Neural cell (in vitro differentiated cells): Measurements from ENCODE around the gene IFNK. TPM values are rescaled to one million over a fixed set of nuclear protein-coding genes. Genes with fewer than 3 reads are reported as not detected.

Source experiments
- H2AFZ ChIP-seq: fragments of 200-600, 300-800 bp; sonication (generic), shearing (Covaris generic); 2 replicates; pipeline ENCODE4 v1.6.0; 2014; ENCODE audit warnings: low read depth, mild to moderate bottlenecking, antibody characterized with exemption, low read length, moderate library complexity
- H3F3A ChIP-seq: fragments of 200-600 bp; shearing (Covaris generic); 2 replicates; pipeline ENCODE4 v1.6.1; 2016; ENCODE audit warnings: mild to moderate bottlenecking, moderate library complexity, mixed read lengths, antibody characterized with exemption, low read length; ENCODE audit not compliant: insufficient read depth, poor library complexity, severe bottlenecking
- H3K27ac ChIP-seq: fragments of 200-600, 300-800 bp; sonication (generic), shearing (Covaris generic); 2 replicates; pipeline ENCODE4 v1.5.1; 2014; ENCODE audit warnings: mild to moderate bottlenecking, low read length, moderate library complexity
- H3K27me3 ChIP-seq: fragments of 300-800, 200-600 bp; sonication (generic), shearing (Covaris generic); 2 replicates; pipeline ENCODE4 v1.6.0; 2014; ENCODE audit warnings: mild to moderate bottlenecking, low read depth, low read length, moderate library complexity; ENCODE audit not compliant: insufficient read depth
- H3K36me3 ChIP-seq: fragments of 300-800, 200-600 bp; sonication (generic), shearing (Covaris generic); 2 replicates; pipeline ENCODE4 v1.5.1; 2014; ENCODE audit warnings: mild to moderate bottlenecking, antibody characterized with exemption, low read length, moderate library complexity; ENCODE audit not compliant: insufficient read depth
- H3K4me2 ChIP-seq: fragments of 300-800, 200-600 bp; sonication (generic), shearing (Covaris generic); 2 replicates; pipeline ENCODE4 v1.6.0; 2014; ENCODE audit warnings: mild to moderate bottlenecking, low read length
- H3K4me3 ChIP-seq: fragments of 300-800, 200-600 bp; sonication (generic), shearing (Covaris generic); 2 replicates; pipeline ENCODE4 v1.5.1; 2014; ENCODE audit warnings: mild to moderate bottlenecking, low read length, moderate library complexity
- H3K79me2 ChIP-seq: fragments of 200-600 bp; shearing (Covaris generic); replicated peaks from 2 replicates; pipeline ENCODE4 v1.6.0; 2014; ENCODE audit warnings: mild to moderate bottlenecking, low read length, moderate library complexity; ENCODE audit not compliant: insufficient read depth
- H3K9ac ChIP-seq: fragments of 300-800, 200-600 bp; sonication (generic), shearing (Covaris generic); 2 replicates; pipeline ENCODE4 v1.6.1; 2016; ENCODE audit warnings: mild to moderate bottlenecking, low read length, mixed read lengths
- H3K9me2 ChIP-seq: fragments of 200-600 bp; shearing (Covaris generic); 2 replicates; pipeline ENCODE4 v1.6.1; 2016; ENCODE audit warnings: mild to moderate bottlenecking, low read length, mixed read lengths; ENCODE audit not compliant: insufficient read depth
- H3K9me3 ChIP-seq: fragments of 200-600, 300-800 bp; sonication (generic), shearing (Covaris generic); 2 replicates; pipeline ENCODE4 v1.6.1; 2016; ENCODE audit warnings: mild to moderate bottlenecking, mixed run types, low read length, moderate library complexity, mixed read lengths
- H4K20me1 ChIP-seq: fragments of 200-600 bp; shearing (Covaris generic); 2 replicates; pipeline ENCODE4 v1.6.1; 2016; ENCODE audit warnings: mild to moderate bottlenecking, mixed run types; ENCODE audit not compliant: insufficient read depth
- CTCF ChIP-seq: fragments of 450-650 bp; IDR thresholded peaks from 2 replicates; pipeline ENCODE4 v1.5.1; 2014; ENCODE audit warnings: antibody characterized with exemption, mild to moderate bottlenecking, moderate library complexity; ENCODE audit not compliant: poor library complexity, severe bottlenecking
- EP300 ChIP-seq: fragments of 450-650 bp; conservative IDR thresholded peaks from 2 replicates; pipeline ENCODE4 v1.6.1; 2014; ENCODE audit warnings: antibody characterized with exemption, mild to moderate bottlenecking, moderate library complexity; ENCODE audit not compliant: poor library complexity, severe bottlenecking
- EZH2 ChIP-seq: fragments of 200-600, 300-800 bp; shearing (Covaris generic), sonication (generic); IDR thresholded peaks from 2 replicates; pipeline ENCODE4 v1.6.1; 2014; ENCODE audit warnings: antibody characterized with exemption, low read length, borderline replicate concordance, mild to moderate bottlenecking; ENCODE audit not compliant: insufficient read depth, poor library complexity, severe bottlenecking
- MXI1 ChIP-seq: fragments of 450-650 bp; conservative IDR thresholded peaks from 2 replicates; pipeline ENCODE4 v1.6.1; 2014; ENCODE audit warnings: antibody characterized with exemption, mild to moderate bottlenecking; ENCODE audit not compliant: poor library complexity, severe bottlenecking
- POLR2AphosphoS5 ChIP-seq: IDR thresholded peaks from 2 replicates; pipeline ENCODE4 v1.6.1; 2012
- RAD21 ChIP-seq: fragments of 450-650 bp; conservative IDR thresholded peaks from 2 replicates; pipeline ENCODE4 v1.6.1; 2014; ENCODE audit warnings: antibody characterized with exemption, mild to moderate bottlenecking, moderate library complexity
- REST ChIP-seq: IDR thresholded peaks from 2 replicates; pipeline ENCODE4 v1.6.1; 2012; ENCODE audit warnings: borderline replicate concordance
- SMC3 ChIP-seq: fragments of 450-650 bp; conservative IDR thresholded peaks from 2 replicates; pipeline ENCODE4 v1.6.1; 2014; ENCODE audit warnings: antibody characterized with exemption, mild to moderate bottlenecking, moderate library complexity; ENCODE audit not compliant: poor library complexity
- TAF1 ChIP-seq: IDR thresholded peaks from 2 replicates; pipeline ENCODE4 v1.6.1; 2012; ENCODE audit warnings: low read depth
- polyA plus RNA-seq: library from polyadenylated mRNA; depleted of rRNA; stranded (reverse); fragments of >200 nt; gene quantifications from 2 replicates; pipeline ENCODE4 v1.2.3, GENCODE V29; 2014

The IFNK gene
- polyA plus RNA-seq, 1 donor from 2014 or later, result not detected

DNA sequence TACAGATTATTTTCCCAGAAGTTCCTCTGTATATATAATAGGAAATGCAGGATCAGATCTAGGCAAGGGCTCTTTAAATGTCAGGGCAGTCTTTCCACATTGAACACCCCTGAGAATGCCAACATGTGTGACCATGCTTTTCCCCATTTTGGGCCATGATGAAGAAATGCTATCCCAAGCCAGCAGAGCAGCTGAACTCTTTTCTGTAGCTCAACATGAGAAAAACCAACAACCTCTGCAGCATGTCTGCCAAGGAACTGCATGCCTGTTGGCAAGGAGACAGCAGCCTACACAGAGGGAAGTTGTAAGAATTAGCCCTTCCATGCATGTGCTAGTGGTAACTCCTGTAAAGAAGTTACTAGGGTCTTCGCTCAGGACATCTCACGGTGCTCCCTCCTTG lies 9.5 kb upstream of the IFNK start:
- H3K36me3 ChIP-seq, result no peaks in the 10 kb centered on the region
- H4K20me1 ChIP-seq, result no peaks in the 10 kb centered on the region
- no peak overlapping the region for H3K9ac ChIP-seq
- no peaks in the 10 kb centered on the region for H3K9me2 ChIP-seq
- no peak overlapping the region for H2AFZ ChIP-seq
- peaks cover 4% of the 10 kb centered on the region for H3K79me2 ChIP-seq
- TF ChIP-seq CTCF (no peak), MXI1 (no peak), EZH2 (no peak), SMC3 (no peak), REST (no peak), RAD21 (no peak), POLR2AphosphoS5 (no peak), EP300 (no peak), TAF1 (no peak)
- H3K27ac ChIP-seq, result no peak overlapping the region
- no peaks in the 10 kb centered on the region for H3K27me3 ChIP-seq
- H3K4me3 ChIP-seq, result no peak overlapping the region
- H3F3A ChIP-seq, result no peaks in the 10 kb centered on the region
- H3K9me3 ChIP-seq, result no peaks in the 10 kb centered on the region
- no peak overlapping the region for H3K4me2 ChIP-seq

DNA sequence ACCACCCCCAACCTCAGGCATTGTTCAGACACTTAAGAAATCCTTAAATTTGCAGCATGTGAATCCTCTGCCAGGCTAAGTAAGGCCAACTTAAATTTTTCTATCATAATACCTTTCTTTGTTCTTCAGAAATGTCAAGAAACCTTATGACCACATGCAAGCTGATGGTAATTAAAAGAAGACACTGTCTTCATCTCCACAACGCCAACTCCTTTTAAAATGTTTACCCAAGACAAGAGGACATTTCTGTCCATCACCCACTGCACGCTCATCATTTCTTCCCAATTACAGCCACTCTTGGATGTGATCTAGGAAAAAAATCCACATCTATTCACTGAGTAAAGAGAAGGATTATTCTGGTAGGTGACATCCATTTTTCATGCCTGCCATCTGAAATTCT lies 6.1 kb upstream of the IFNK start:
- no peaks in the 10 kb centered on the region for H3K36me3 ChIP-seq
- H3K4me3 ChIP-seq, result no peak overlapping the region
- peaks cover 3% of the 10 kb centered on the region for H3K79me2 ChIP-seq
- no peaks in the 10 kb centered on the region for H3F3A ChIP-seq
- no peaks in the 10 kb centered on the region for H3K27me3 ChIP-seq
- no peak overlapping the region for H3K27ac ChIP-seq
- no peak overlapping the region for H2AFZ ChIP-seq
- no peaks in the 10 kb centered on the region for H3K9me2 ChIP-seq
- no peak overlapping the region for H3K9ac ChIP-seq
- H3K9me3 ChIP-seq, result no peaks in the 10 kb centered on the region
- TF ChIP-seq RAD21, result no peak
- TF ChIP-seq EP300, result no peak
- TF ChIP-seq POLR2AphosphoS5, result no peak
- no peak for TF ChIP-seq TAF1
- no peak for TF ChIP-seq CTCF
- TF ChIP-seq MXI1, result no peak
- TF ChIP-seq REST, result no peak
- no peak for TF ChIP-seq EZH2
- TF ChIP-seq SMC3, result no peak
- H3K4me2 ChIP-seq, result no peak overlapping the region
- no peaks in the 10 kb centered on the region for H4K20me1 ChIP-seq
